Left lobe of liver (tissue), 2 donors: Measurements from ENCODE around the gene KRTAP1-3. TPM values are rescaled to one million over a fixed set of nuclear protein-coding genes. Genes with fewer than 3 reads are reported as not detected.
"Not testable (repeated sequence)": the region's sequence is repeated elsewhere in the genome, so short reads cannot be mapped to it uniquely, and the experiment has no call there.

ENCODE experiments used
- ATAC-seq: fragments of 200-7000 bp; cut with Tn5 transposase; one replicate; pipeline ENCODE4 v1.9.1; 2020; ENCODE audit warnings: mild to moderate bottlenecking, moderate library complexity
- DNase-seq: peaks from one replicate; pipeline ENCODE4 v3.0.0-alpha.2; 2020; ENCODE audit warnings: low spot score
- total RNA-seq: library from RNA; stranded (reverse); gene quantifications from one replicate; pipeline ENCODE4 v1.2.1, GENCODE V29; 2021
- donor health status: DM: no; HTN: no; CAD: no; lungs with moderate emphysema.
- donor health status: DM: no; HTN: yes; CAD: no.

KRTAP1-3 gene, protein sequence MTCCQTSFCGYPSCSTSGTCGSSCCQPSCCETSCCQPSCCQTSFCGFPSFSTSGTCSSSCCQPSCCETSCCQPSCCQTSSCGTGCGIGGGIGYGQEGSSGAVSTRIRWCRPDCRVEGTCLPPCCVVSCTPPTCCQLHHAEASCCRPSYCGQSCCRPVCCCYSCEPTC
- not detected for total RNA-seq

DNA sequence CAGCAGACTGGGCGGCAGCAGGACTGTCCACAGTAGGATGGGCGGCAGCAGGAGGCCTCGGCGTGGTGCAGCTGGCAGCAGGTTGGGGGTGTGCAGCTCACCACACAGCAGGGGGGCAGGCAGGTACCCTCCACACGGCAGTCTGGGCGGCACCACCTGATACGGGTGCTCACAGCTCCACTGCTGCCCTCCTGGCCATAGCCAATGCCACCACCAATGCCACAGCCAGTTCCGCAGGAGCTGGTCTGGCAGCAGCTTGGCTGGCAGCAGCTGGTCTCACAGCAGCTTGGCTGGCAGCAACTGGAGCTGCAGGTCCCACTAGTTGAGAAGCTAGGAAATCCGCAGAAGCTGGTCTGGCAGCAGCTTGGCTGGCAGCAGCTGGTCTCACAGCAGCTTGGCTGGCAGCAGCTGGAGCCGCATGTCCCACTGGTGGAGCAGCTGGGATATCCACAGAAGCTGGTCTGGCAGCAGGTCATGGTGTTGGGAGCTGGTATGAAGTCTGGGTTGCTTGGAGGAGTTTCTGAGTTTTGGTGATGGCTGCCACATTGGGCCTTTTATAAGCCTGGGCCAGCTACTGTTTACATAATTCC lies at the start of gene KRTAP1-3:
TSS of gene KRTAP1-3 (minus strand) at position 529 of the 590 bp plus-strand sequence. CDS start at position 476, 53 bp downstream.
- not testable (repeated sequence) for ATAC-seq, DNase-seq

DNA sequence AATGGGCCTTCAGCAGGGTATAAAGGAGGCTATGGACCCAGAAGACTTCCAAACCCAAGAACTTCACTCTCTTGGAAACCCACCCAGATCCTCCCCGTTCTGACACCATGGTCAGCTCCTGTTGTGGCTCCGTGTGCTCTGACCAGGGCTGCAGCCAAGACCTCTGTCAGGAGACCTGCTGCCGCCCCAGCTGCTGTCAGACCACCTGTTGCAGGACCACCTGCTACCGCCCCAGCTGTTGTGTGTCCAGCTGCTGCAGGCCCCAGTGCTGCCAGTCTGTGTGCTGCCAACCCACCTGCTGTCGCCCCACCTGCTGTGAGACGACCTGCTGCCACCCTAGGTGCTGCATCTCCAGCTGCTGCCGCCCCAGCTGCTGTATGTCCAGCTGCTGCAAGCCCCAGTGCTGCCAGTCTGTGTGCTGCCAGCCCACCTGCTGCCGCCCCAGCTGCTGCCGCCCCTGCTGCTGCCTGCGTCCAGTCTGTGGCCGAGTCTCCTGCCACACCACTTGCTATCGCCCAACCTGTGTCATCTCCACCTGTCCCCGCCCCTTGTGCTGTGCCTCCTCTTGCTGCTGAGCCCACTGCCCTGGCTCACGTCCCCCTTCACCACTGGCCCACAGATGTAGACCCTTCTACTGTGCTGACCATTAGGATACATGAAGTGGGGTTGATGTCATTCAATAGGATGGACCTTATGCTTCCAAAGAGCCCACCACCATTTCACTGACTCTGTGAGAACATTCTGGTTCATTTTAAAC lies 49.6 kb upstream of the KRTAP1-3 start, which contains the start of gene KRTAP4-7:
TSS of gene KRTAP4-7 (plus strand) at position 51 of the 757 bp plus-strand sequence. CDS start at position 108, 57 bp downstream.
- not testable (repeated sequence) for DNase-seq, ATAC-seq

DNA sequence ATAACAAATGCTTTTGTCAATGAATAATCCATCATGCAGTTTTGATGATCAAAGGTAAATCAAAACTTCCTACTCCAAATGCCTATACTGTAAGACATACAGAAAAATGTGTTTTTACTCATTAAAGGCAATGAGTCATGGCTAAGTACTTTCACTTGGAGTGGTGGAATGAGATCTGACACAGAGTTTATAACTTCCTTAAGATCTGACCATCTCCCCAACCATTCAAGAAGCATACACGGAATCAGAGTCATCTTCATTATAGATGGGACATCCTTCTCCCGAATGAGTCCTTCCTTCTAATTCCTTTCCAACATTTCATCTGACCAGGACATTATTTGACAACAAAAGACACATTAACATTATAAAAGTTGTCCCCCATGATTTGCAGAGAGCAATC lies 48.8 kb upstream of the KRTAP1-3 start:
- not testable (repeated sequence) for ATAC-seq, DNase-seq

- ATAC-seq (no peak), DNase-seq (no peak)
Observed at GRCh38 chr17:41082626-41083025, 48.0 kb upstream of the KRTAP1-3 start.

DNA sequence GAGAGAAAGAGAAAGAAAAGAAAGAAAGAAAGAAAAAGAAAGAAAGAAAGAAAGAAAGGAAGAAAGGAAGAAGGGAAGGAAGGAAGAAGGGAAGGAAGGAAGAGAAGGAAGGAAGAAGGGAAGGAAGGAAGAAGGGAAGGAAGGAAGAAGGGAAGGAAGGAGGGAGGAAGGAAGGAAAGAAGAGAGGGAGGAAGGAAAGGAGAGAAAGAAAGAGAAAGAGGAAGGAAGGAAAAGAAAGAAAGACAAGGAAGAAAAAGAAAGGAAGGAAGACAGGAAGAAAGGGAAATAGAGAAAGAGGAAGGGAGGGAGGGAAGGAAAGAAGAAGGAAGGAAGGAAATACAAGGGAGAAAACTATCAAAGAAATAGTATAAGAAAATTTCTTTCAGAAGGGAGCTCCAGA lies 42.1 kb upstream of the KRTAP1-3 start:
- ATAC-seq: no peak
- no peak for DNase-seq

GRCh38 chr17:41073676-41074075 lies 39.0 kb upstream of the KRTAP1-3 start:
- DNase-seq (no peak), ATAC-seq (no peak)

GRCh38 chr17:41071606-41072360 lies 37.1 kb upstream of the KRTAP1-3 start:
- ATAC-seq: no peak
- no peak for DNase-seq

GRCh38 chr17:41069031-41069430 lies 34.4 kb upstream of the KRTAP1-3 start:
- ATAC-seq (no peak), DNase-seq (no peak)

- no peak for ATAC-seq
- no peak for DNase-seq
Observed at GRCh38 chr17:41067281-41067680, 32.6 kb upstream of the KRTAP1-3 start.

GRCh38 chr17:41065829-41066624 lies 31.4 kb upstream of the KRTAP1-3 start, which contains the start of gene KRTAP2-4:
Gene KRTAP2-4, minus strand, starts transcription at chr17:41065879. Its CDS starts 34 bp downstream, at chr17:41065845.
- no peak for DNase-seq
- no peak for ATAC-seq

DNA sequence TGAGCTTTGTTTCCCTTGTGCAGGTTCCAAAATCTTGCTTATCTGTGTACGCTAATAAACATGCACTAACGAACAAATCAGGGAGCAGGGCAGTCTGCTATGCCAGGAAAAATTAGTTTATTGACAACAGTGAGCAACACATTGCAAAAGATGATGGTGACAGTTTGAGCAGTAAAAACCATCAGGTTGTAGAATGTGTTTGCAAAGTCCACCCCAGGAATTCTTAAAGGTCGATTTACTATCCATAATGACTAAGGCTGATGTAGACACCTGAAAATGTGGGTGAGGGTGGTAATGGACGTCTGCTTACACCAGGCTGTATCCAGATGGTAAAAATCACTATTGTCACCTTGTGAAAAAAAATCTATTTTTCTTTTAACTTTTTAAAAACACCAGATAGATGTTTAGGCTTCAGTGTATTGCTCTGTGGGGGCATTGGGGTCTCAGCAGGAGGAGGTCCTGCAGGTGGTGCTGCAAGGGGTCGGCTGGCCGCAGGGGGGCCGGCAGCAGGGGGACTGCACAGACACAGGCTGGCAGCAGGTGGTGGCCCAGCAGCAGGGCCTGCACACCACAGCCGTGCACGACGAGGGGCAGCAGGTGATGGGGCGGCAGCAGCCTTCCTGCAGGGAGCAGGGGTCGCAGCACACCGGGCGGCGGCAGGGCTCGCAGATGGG lies 30.5 kb upstream of the KRTAP1-3 start:
- not testable (repeated sequence) for DNase-seq, ATAC-seq

DNA sequence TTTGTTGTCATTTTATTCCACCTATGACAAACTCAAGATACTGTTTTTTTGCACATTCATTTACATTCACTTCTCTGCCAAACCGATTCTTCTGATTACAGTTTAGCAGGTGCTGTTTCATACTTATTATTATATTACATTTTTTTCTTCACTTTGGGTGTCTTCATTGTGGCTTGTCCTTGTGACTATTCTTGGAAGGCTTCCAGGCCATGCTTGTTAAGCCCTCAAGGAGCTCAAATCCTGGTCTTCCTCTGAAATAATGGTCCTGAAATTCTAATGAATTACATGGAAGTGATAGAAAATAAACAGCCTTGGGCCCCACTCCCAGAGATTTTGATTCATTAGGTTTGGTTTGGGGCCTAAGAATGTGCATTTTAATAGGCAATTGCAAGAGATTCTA lies 29.6 kb upstream of the KRTAP1-3 start:
- DNase-seq: no peak
- ATAC-seq: no peak

DNA sequence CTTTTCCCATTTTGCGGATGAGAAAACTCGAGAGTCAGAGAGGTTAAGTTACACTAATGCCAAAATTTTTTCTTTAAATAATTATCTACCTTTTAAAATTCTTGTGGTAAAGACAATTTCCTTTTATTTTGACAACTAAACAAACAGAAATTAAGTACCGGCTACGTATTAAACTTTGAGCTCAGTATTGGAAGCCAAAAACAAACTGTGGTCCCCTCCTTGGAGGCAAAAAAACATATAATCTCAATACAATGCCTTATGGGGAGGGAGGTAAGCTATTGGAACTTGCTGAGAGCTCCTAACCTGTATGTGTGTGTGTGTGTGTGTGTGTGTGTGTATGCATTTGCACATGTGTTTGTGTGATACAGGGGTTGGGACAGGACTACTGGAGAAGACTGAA lies 28.8 kb upstream of the KRTAP1-3 start:
- no peak for ATAC-seq
- no peak for DNase-seq

- no peak for ATAC-seq
- no peak for DNase-seq
Observed at GRCh38 chr17:41061964-41062363, 27.3 kb upstream of the KRTAP1-3 start.

- DNase-seq (no peak), ATAC-seq (no peak)
Observed at GRCh38 chr17:41060052-41060604, 25.5 kb upstream of the KRTAP1-3 start, which contains the start of gene KRTAP2-3. Gene KRTAP2-3, minus strand, starts transcription at chr17:41060114. Its CDS starts 64 bp downstream, at chr17:41060050.

GRCh38 chr17:41059276-41060051 lies 24.8 kb upstream of the KRTAP1-3 start:
- ATAC-seq, DNase-seq: not testable (repeated sequence)

GRCh38 chr17:41058741-41059140 lies 24.1 kb upstream of the KRTAP1-3 start:
- ATAC-seq (no peak), DNase-seq (no peak)

GRCh38 chr17:41057547-41057946 lies 22.9 kb upstream of the KRTAP1-3 start:
- DNase-seq (no peak), ATAC-seq (no peak)
